B cell (primary cell): ENCODE data around the gene SPIRE1. TPM values are rescaled to one million over a fixed set of nuclear protein-coding genes. Genes with fewer than 3 reads are reported as not detected.

Experiments
- ATAC-seq: fragments of 200-7000 bp; cut with Tn5 transposase; one replicate; pipeline ENCODE4 v1.10.0; 2021; ENCODE audit warnings: low read depth, mild to moderate bottlenecking, moderate number of reproducible peaks, moderate library complexity
- CTCF ChIA-PET: fragments of 350-600 bp; sonication (Branson Sonifier 250); formaldehyde crosslinking; loops from one replicate; lab custom pipeline; 2021; ENCODE audit warnings: antibody characterized with exemption, inconsistent platforms; lab: Charles Lee
- POLR2A ChIA-PET: fragments of 350-600 bp; sonication (Branson Sonifier 250); formaldehyde crosslinking; loops from one replicate; lab custom pipeline; 2021; ENCODE audit warnings: antibody characterized with exemption; lab: Charles Lee
- DNase-seq: peaks from one replicate; pipeline ENCODE4 v3.0.0; 2013
- H2AFZ ChIP-seq: 2 replicates; pipeline ENCODE4 v1.6.1; 2012; ENCODE audit warnings: mild to moderate bottlenecking, low read depth, low read length; ENCODE audit not compliant: insufficient read depth, poor library complexity, severe bottlenecking
- H3K27ac ChIP-seq, 2 donors: 1 replicate in 1 of 2; 2 replicates in 1 of 2; pipeline ENCODE4 v1.5.1; 2012 to 2013; ENCODE audit warnings: low read length in 2 of 2, mild to moderate bottlenecking in 2 of 2, moderate library complexity in 1 of 2
- H3K27me3 ChIP-seq, 4 experiments: fragments of 200-600 bp in 1 of 4; sonication (generic) in 1 of 4; replicated peaks in 1 of 4; 1 replicate in 2 of 4; 2 replicates in 2 of 4; pipeline versions ENCODE4 v1.6.1 to v1.7.0; 2013 to 2016; ENCODE audit warnings: low read length in 3 of 4, mild to moderate bottlenecking in 2 of 4, mixed read lengths in 1 of 4, moderate library complexity in 1 of 4; ENCODE audit not compliant: insufficient read depth in 4 of 4, control insufficient read depth in 3 of 4; ENCODE audit errors: control extremely low read depth in 1 of 4
- H3K36me3 ChIP-seq, 2 experiments: replicated peaks in 1 of 2; 1 replicate in 1 of 2; 2 replicates in 1 of 2; pipeline versions ENCODE4 v1.6.1 to v1.7.1; 2013; ENCODE audit warnings: low read length in 1 of 2; ENCODE audit not compliant: insufficient read depth in 2 of 2, control insufficient read depth in 1 of 2; ENCODE audit errors: control extremely low read depth in 1 of 2, extremely low read depth in 1 of 2
- H3K4me1 ChIP-seq, 2 donors: fragments of 200-600 bp in 1 of 2; sonication (generic) in 1 of 2; 1 replicate in 1 of 2; 2 replicates in 1 of 2; pipeline versions ENCODE4 v1.5.1 to v1.6.1; 2013 to 2017; ENCODE audit warnings: low read length in 2 of 2; ENCODE audit not compliant: control insufficient read depth in 2 of 2, insufficient read depth in 2 of 2
- H3K4me2 ChIP-seq: replicated peaks from 2 replicates; pipeline ENCODE3; 2012; ENCODE audit warnings: mild to moderate bottlenecking, low read depth, low read length; ENCODE audit not compliant: poor library complexity, severe bottlenecking
- H3K4me3 ChIP-seq, 5 experiments: fragments of 200-600 bp in 1 of 5; sonication (generic) in 1 of 5; 1 replicate in 3 of 5; 2 replicates in 2 of 5; pipeline versions ENCODE4 v1.5.1 to v1.7.0; 2011 to 2016; ENCODE audit warnings: low read length in 4 of 5, mild to moderate bottlenecking in 4 of 5, low read depth in 2 of 5, control low read depth in 1 of 5, moderate library complexity in 1 of 5; ENCODE audit not compliant: insufficient read depth in 1 of 5; ENCODE audit errors: control extremely low read depth in 1 of 5, extremely low read depth in 1 of 5
- H3K79me2 ChIP-seq: fragments of 200-600 bp; sonication (generic); one replicate; pipeline ENCODE4 v1.6.0; 2016; ENCODE audit warnings: low read length; ENCODE audit not compliant: control insufficient read depth, insufficient read depth
- H3K9ac ChIP-seq: fragments of 200-600 bp; sonication (generic); 2 replicates; pipeline ENCODE4 v1.6.1; 2017; ENCODE audit warnings: mild to moderate bottlenecking, low read length, moderate library complexity
- H3K9me3 ChIP-seq, 3 donors: one replicate each; pipeline versions ENCODE4 v1.6.1 to v1.7.1; 2013; ENCODE audit warnings: low read length in 2 of 3; ENCODE audit not compliant: control insufficient read depth in 2 of 3, insufficient read depth in 1 of 3; ENCODE audit errors: control extremely low read depth in 1 of 3
- H4K20me1 ChIP-seq: 2 replicates; pipeline ENCODE4 v1.6.0; 2012; ENCODE audit warnings: mild to moderate bottlenecking, low read length; ENCODE audit not compliant: insufficient read depth, control insufficient read depth, poor library complexity, severe bottlenecking
- H3K27ac Mint-ChIP-seq: one replicate; pipeline ENCODE4 v1.8.0; 2021; ENCODE audit warnings: mixed read lengths
- H3K27me3 Mint-ChIP-seq: one replicate; pipeline ENCODE4 v1.8.0; 2021; ENCODE audit warnings: mixed read lengths
- H3K4me1 Mint-ChIP-seq: one replicate; pipeline ENCODE4 v1.8.0; 2021; ENCODE audit warnings: mixed read lengths
- H3K4me3 Mint-ChIP-seq: one replicate; pipeline ENCODE4 v1.8.0; 2021; ENCODE audit warnings: mixed read lengths
- H3K9me3 Mint-ChIP-seq: one replicate; pipeline ENCODE4 v1.8.0; 2022; ENCODE audit warnings: mixed read lengths; ENCODE audit not compliant: insufficient read depth
- CTCF ChIP-seq: fragments of 200-600 bp; IDR thresholded peaks from one replicate; pipeline ENCODE4 v1.8.0; 2022; ENCODE audit warnings: antibody characterized with exemption, mild to moderate bottlenecking
- EZH2 ChIP-seq: IDR thresholded peaks from 2 replicates; pipeline ENCODE4 v1.6.1; 2012; ENCODE audit warnings: borderline replicate concordance, low read depth, mild to moderate bottlenecking, moderate library complexity, low read length; ENCODE audit not compliant: insufficient read depth, poor library complexity, severe bottlenecking
- WGBS: methylation state at CpG from one replicate; pipeline ENCODE4 v1.1.5; 2013; ENCODE audit warnings: missing lambda C conversion rate; ENCODE audit not compliant: insufficient coverage; 5-methylcytosine and 5-hydroxymethylcytosine counted together
- intact Hi-C: fragments of 100-400 bp; cut with micrococcal nuclease; formaldehyde crosslinking; loops from one replicate; pipeline ENCODE4 v1.10.0; 2022
- polyA plus RNA-seq: library from polyadenylated mRNA; depleted of rRNA; stranded (reverse); fragments of >200 nt; gene quantifications from 2 replicates; pipeline ENCODE4 v1.2.3, GENCODE V29; 2012
- total RNA-seq, 2 donors: library from RNA; stranded (reverse); fragments of 120-200 nt in 1 of 2; gene quantifications; 1 replicate in 1 of 2; 2 replicates in 1 of 2; pipeline versions ENCODE4 v1.2.3 to v1.2.4, GENCODE V29; 2013 to 2022

SPIRE1 gene
- total and polyA plus RNA-seq, 2 donors (not counting 1 experiment from before 2014, with no cell fraction given) = 0.22 to 4.0 TPM

- TF ChIP-seq EZH2 = no peak
- no peak for TF ChIP-seq CTCF
- CTCF ChIA-PET = no interaction called here
- Mint-ChIP-seq H3K27me3 (peaks cover 15% of the 10 kb centered on the region), H3K4me3 (no peak overlapping the region), H3K9me3 (no peaks in the 10 kb centered on the region), H3K27ac (no peak overlapping the region), H3K4me1 (no peaks in the 10 kb centered on the region)
- H3K36me3 ChIP-seq = no peaks in the 10 kb centered on the region
- no peak overlapping the region for H3K9ac ChIP-seq
- intact Hi-C loops = no loop called here
- POLR2A ChIA-PET = no interaction called here
- no peak overlapping the region for H3K4me2 ChIP-seq
- H3K27ac ChIP-seq = no peak overlapping the region
- DNase-seq (no peak), ATAC-seq (no peak)
- H3K4me3 ChIP-seq = no peak overlapping the region
- no peaks in the 10 kb centered on the region for H4K20me1 ChIP-seq
- peaks cover 0 to 2% (median 0%) of the 10 kb centered on the region in 4 experiments for H3K27me3 ChIP-seq
- H3K9me3 ChIP-seq = no peaks in the 10 kb centered on the region
- H3K4me1 ChIP-seq = no peaks in the 10 kb centered on the region
- H3K79me2 ChIP-seq = no peaks in the 10 kb centered on the region
- H2AFZ ChIP-seq = no peak overlapping the region
- no CpG with 5 or more reads among the region's 10 CpGs for whole genome bisulfite sequencing
Measured at GRCh38 chr18:12606592-12607315, 51.2 kb downstream of the SPIRE1 start.

GRCh38 chr18:12604445-12605007, 53.4 kb downstream of the SPIRE1 start:
- no peaks in the 10 kb centered on the region for H3K4me1 ChIP-seq
- TF ChIP-seq EZH2 = no peak
- no peak for TF ChIP-seq CTCF
- H3K9me3 ChIP-seq = no peaks in the 10 kb centered on the region
- H3K27ac Mint-ChIP-seq = no peak overlapping the region
- no peak overlapping the region for H3K4me3 Mint-ChIP-seq
- H3K27me3 Mint-ChIP-seq = no peaks in the 10 kb centered on the region
- H4K20me1 ChIP-seq = no peaks in the 10 kb centered on the region
- H3K9me3 Mint-ChIP-seq = no peaks in the 10 kb centered on the region
- ChIA-PET POLR2A (no interaction called here), CTCF (no interaction called here)
- H3K27ac ChIP-seq = no peak overlapping the region
- no peak for DNase-seq
- H3K9ac ChIP-seq = no peak overlapping the region
- intact Hi-C loops = no loop called here
- no peak for ATAC-seq
- WGBS = no CpG with 5 or more reads among the region's 3 CpGs
- peaks cover 0 to 2% (median 0%) of the 10 kb centered on the region in 4 experiments for H3K27me3 ChIP-seq
- H3K36me3 ChIP-seq = no peaks in the 10 kb centered on the region
- H3K79me2 ChIP-seq = no peaks in the 10 kb centered on the region
- no peak overlapping the region for H3K4me3 ChIP-seq
- H2AFZ ChIP-seq = no peak overlapping the region
- H3K4me2 ChIP-seq = no peak overlapping the region
- no peaks in the 10 kb centered on the region for H3K4me1 Mint-ChIP-seq
